SU-DHL-6 (cell line): Measurements from ENCODE around the gene NABP1.

ENCODE experiments used
- CTCF ChIP-seq: fragments of 200-600 bp; sonication (generic); IDR thresholded peaks from one replicate; pipeline ENCODE4 v1.5.1; 2017; ENCODE audit warnings: antibody characterized with exemption, mild to moderate bottlenecking, low read length, moderate library complexity; ENCODE audit not compliant: insufficient read depth, poor library complexity, severe bottlenecking
- EZH2phosphoT487 ChIP-seq: fragments of 200-600 bp; sonication (generic), shearing (Covaris generic); conservative IDR thresholded peaks from 2 replicates; pipeline ENCODE4 v1.6.1; 2018; ENCODE audit warnings: mild to moderate bottlenecking, antibody characterized with exemption, low read length, moderate library complexity, mixed read lengths

GRCh38 chr2:191645434-191646162 lies 32.3 kb upstream of the NABP1 start:
- TF ChIP-seq CTCF (no peak), EZH2phosphoT487 (no peak)
